ENCODE data around the gene CACNG5.

DNA sequence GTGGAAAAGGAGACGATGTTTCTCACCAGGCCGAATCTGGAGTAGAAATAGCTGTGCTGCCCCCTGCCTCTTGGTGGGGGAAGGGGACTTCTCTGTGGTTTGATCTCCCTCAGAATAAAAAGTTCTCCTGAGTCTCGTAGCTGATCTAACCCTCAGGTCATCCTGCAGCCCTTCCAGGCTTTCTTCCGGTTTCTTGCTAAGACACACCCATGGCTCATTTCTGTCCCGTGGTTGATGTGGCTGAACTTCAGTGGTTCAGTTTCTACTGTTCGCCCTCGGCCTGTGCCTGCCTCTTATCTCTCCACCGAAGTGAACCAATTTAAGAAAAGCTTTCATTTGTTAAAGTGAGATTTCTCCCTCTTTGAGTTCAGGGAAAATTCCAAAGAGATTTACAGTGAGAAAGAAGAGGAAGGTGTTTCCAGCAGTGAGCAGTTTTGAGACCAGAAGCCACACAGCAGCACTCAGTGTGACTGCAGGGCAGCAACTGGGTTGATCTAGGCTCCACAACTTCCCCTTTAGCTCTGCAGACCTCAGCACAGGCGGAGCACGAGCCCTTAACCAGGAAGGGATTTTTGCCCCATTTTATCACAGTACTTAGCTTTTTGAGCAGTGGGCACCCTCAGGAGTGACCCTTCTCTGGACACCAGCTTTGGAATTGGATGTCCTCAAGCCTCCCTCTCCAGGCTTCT is 34.9 kb upstream of the CACNG5 start:
- no peak for TF ChIP-seq EZH2phosphoT487 (IDR thresholded peaks at IDR 0.05; ENCODE audit: low read depth)
- TF ChIP-seq, protein P1, sequence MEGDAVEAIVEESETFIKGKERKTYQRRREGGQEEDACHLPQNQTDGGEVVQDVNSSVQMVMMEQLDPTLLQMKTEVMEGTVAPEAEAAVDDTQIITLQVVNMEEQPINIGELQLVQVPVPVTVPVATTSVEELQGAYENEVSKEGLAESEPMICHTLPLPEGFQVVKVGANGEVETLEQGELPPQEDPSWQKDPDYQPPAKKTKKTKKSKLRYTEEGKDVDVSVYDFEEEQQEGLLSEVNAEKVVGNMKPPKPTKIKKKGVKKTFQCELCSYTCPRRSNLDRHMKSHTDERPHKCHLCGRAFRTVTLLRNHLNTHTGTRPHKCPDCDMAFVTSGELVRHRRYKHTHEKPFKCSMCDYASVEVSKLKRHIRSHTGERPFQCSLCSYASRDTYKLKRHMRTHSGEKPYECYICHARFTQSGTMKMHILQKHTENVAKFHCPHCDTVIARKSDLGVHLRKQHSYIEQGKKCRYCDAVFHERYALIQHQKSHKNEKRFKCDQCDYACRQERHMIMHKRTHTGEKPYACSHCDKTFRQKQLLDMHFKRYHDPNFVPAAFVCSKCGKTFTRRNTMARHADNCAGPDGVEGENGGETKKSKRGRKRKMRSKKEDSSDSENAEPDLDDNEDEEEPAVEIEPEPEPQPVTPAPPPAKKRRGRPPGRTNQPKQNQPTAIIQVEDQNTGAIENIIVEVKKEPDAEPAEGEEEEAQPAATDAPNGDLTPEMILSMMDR (IDR thresholded peaks at IDR 0.05; ENCODE audit: low read depth, low read length), result no peak

Data from OCI-LY3 (cell line).